Ascending aorta (tissue), 2 donors: ENCODE measurements around the gene EML5. TPM values are rescaled to one million over a fixed set of nuclear protein-coding genes. Genes with fewer than 3 reads are reported as not detected.

ENCODE experiments used
- DNase-seq, 2 donors: peaks; one replicate each; pipeline ENCODE4 v3.0.0-alpha.2; 2019; ENCODE audit warnings: low spot score in 2 of 2
- H3K27ac ChIP-seq, 2 donors: fragments of 200-600 bp; sonication (generic); one replicate each; pipeline ENCODE4 v1.5.1; 2016 to 2017; ENCODE audit warnings: mild to moderate bottlenecking in 1 of 2
- H3K27me3 ChIP-seq: fragments of 200-600 bp; sonication (generic); one replicate; pipeline ENCODE4 v1.5.1; 2017
- H3K36me3 ChIP-seq, 2 donors: fragments of 200-600 bp; sonication (generic); one replicate each; pipeline ENCODE4 v1.5.1; 2016
- H3K4me1 ChIP-seq, 2 donors: fragments of 200-600 bp; sonication (generic); one replicate each; pipeline ENCODE4 v1.5.1; 2016 to 2017; ENCODE audit warnings: mild to moderate bottlenecking in 1 of 2
- H3K4me3 ChIP-seq, 2 donors: fragments of 200-600 bp; sonication (generic); one replicate each; pipeline ENCODE4 v1.5.1; 2016 to 2017; ENCODE audit warnings: mild to moderate bottlenecking in 1 of 2
- H3K9me3 ChIP-seq, 2 donors: fragments of 200-600 bp; sonication (generic); one replicate each; pipeline ENCODE4 v1.5.1; 2016
- CTCF ChIP-seq, 3 experiments: fragments of 200-600 bp in 2 of 3; fragments of 450-650 bp in 1 of 3; sonication (generic) in 2 of 3; IDR thresholded peaks; one replicate each; pipeline ENCODE4 v1.5.1; 2016 to 2019; ENCODE audit warnings: antibody characterized with exemption in 3 of 3, mild to moderate bottlenecking in 1 of 3, moderate library complexity in 1 of 3
- intact Hi-C: fragments of 100-400 bp; cut with DNase I; formaldehyde crosslinking; loops from one replicate; pipeline ENCODE4 v1.15.1; 2023
- total RNA-seq: library from RNA; depleted of rRNA; stranded (reverse); fragments of >200 nt; gene quantifications from one replicate; pipeline ENCODE4 v1.1.0, GENCODE V29; 2016

EML5 gene
- total RNA-seq, 1 donor from 2014 or later = 0.21 TPM

- H3K27me3 ChIP-seq = no peaks in the 10 kb centered on the region
- no peaks in the 10 kb centered on the region for H3K4me1 ChIP-seq
- no peak for DNase-seq
- intact Hi-C loops = no loop called here
- no peak for TF ChIP-seq CTCF (IDR thresholded peaks at IDR 0.05)
- no peaks in the 10 kb centered on the region for H3K36me3 ChIP-seq
- no peaks in the 10 kb centered on the region for H3K9me3 ChIP-seq
- no peak overlapping the region for H3K27ac ChIP-seq
- H3K4me3 ChIP-seq = no peak overlapping the region
These were observed 161.7 kb downstream of the EML5 start for GRCh38 chr14:88631091-88631490.

- Histone ChIP-seq H3K9me3 (no peaks in the 10 kb centered on the region), H3K27ac (no peak overlapping the region), H3K27me3 (no peaks in the 10 kb centered on the region), H3K4me3 (no peak overlapping the region), H3K4me1 (no peaks in the 10 kb centered on the region), H3K36me3 (no peaks in the 10 kb centered on the region)
- TF ChIP-seq CTCF (IDR thresholded peaks at IDR 0.05) = no peak
- DNase-seq = no peak
- intact Hi-C loops = no loop called here
These were observed 162.2 kb downstream of the EML5 start for GRCh38 chr14:88630565-88630964.

- H3K36me3 ChIP-seq = peaks cover 0 to 9% of the 10 kb centered on the region in 2 donors
- intact Hi-C loops = no loop called here
- no peak for TF ChIP-seq CTCF (IDR thresholded peaks at IDR 0.05)
- no peaks in the 10 kb centered on the region for H3K4me1 ChIP-seq
- no peak overlapping the region for H3K4me3 ChIP-seq
- no peak overlapping the region for H3K27ac ChIP-seq
- no peaks in the 10 kb centered on the region for H3K27me3 ChIP-seq
- H3K9me3 ChIP-seq = no peaks in the 10 kb centered on the region
- DNase-seq = no peak
These were observed 164.3 kb downstream of the EML5 start for GRCh38 chr14:88628462-88628861.

- no peak for DNase-seq
- TF ChIP-seq CTCF (IDR thresholded peaks at IDR 0.05) = no peak
- H3K4me3 ChIP-seq = no peak overlapping the region
- no peaks in the 10 kb centered on the region for H3K27me3 ChIP-seq
- intact Hi-C loops = no loop called here
- no peaks in the 10 kb centered on the region for H3K9me3 ChIP-seq
- no peaks in the 10 kb centered on the region for H3K4me1 ChIP-seq
- peaks cover 0 to 9% of the 10 kb centered on the region in 2 donors for H3K36me3 ChIP-seq
- no peak overlapping the region for H3K27ac ChIP-seq
These were observed 164.7 kb downstream of the EML5 start for GRCh38 chr14:88628033-88628432.

- Histone ChIP-seq H3K9me3 (no peaks in the 10 kb centered on the region), H3K4me1 (no peaks in the 10 kb centered on the region), H3K27me3 (no peaks in the 10 kb centered on the region), H3K4me3 (no peak overlapping the region), H3K27ac (no peak overlapping the region), H3K36me3 (peaks cover 0 to 9% of the 10 kb centered on the region in 2 donors)
- TF ChIP-seq CTCF (IDR thresholded peaks at IDR 0.05) = no peak
- intact Hi-C loops = no loop called here
- DNase-seq = no peak
These were observed 167.1 kb downstream of the EML5 start for GRCh38 chr14:88625671-88626070.

GRCh38 chr14:88621100-88621499 lies 171.7 kb downstream of the EML5 start:
- DNase-seq = no peak
- intact Hi-C loops = no loop called here
- TF ChIP-seq CTCF (IDR thresholded peaks at IDR 0.05) = no peak
- H3K27me3 ChIP-seq = no peaks in the 10 kb centered on the region
- no peak overlapping the region for H3K4me3 ChIP-seq
- H3K27ac ChIP-seq = no peak overlapping the region
- no peaks in the 10 kb centered on the region for H3K4me1 ChIP-seq
- peaks cover 0 to 9% of the 10 kb centered on the region in 2 donors for H3K36me3 ChIP-seq
- H3K9me3 ChIP-seq = no peaks in the 10 kb centered on the region
